HEK293 (cell line): Measurements from ENCODE around the gene CPLX1.

Source experiments
- CTCF ChIA-PET: fragments of 350-600 bp; formaldehyde crosslinking; extraction: SDS; loops from one replicate; lab custom pipeline; 2021; ENCODE audit warnings: antibody characterized with exemption; lab: Yijun Ruan, JAX
- POLR2A ChIA-PET: fragments of 300-600 bp; formaldehyde crosslinking; extraction: SDS; loops from one replicate; lab custom pipeline; 2020; ENCODE audit warnings: antibody characterized with exemption, inconsistent platforms; lab: Yijun Ruan, JAX
- H3K27ac ChIP-seq: fragments of 200-500 bp; sonication (Bioruptor generic); 2 replicates; pipeline ENCODE4 v1.5.1; 2014; ENCODE audit warnings: low read depth, low read length, control low read depth, inconsistent platforms; ENCODE audit errors: extremely low read depth
- H3K36me3 ChIP-seq, 2 experiments: fragments of 200-500 bp in 1 of 2; sonication (Bioruptor generic) in 1 of 2; 1 replicate in 1 of 2; 2 replicates in 1 of 2; pipeline ENCODE4 v1.5.1; 2014 to 2017; ENCODE audit warnings: inconsistent platforms in 2 of 2, low read length in 2 of 2; ENCODE audit not compliant: control insufficient read depth in 2 of 2, insufficient read depth in 1 of 2
- H3K4me1 ChIP-seq: fragments of 200-500 bp; sonication (Bioruptor generic); 2 replicates; pipeline ENCODE4 v1.5.1; 2014; ENCODE audit warnings: mild to moderate bottlenecking, low read length, inconsistent platforms; ENCODE audit not compliant: control insufficient read depth, insufficient read depth
- H3K4me3 ChIP-seq: 2 replicates; pipeline ENCODE4 v1.5.1; 2011; ENCODE audit warnings: low read depth, mild to moderate bottlenecking, control low read depth, low read length, moderate library complexity
- H3K9me3 ChIP-seq: fragments of 200-500 bp; sonication (Bioruptor generic); 2 replicates; pipeline ENCODE4 v1.5.1; 2014; ENCODE audit warnings: low read depth, low read length, inconsistent platforms; ENCODE audit not compliant: control insufficient read depth, insufficient read depth
- KLF10 ChIP-seq: fragments of 450-650 bp; IDR thresholded peaks from 2 replicates; pipeline ENCODE4 v1.5.1; 2018; ENCODE audit warnings: missing biosample characterization, mild to moderate bottlenecking, missing genetic modification characterization
- KLF16 ChIP-seq: fragments of 450-650 bp; formaldehyde crosslinking; IDR thresholded peaks from 2 replicates; pipeline ENCODE4 v1.5.1; 2017; ENCODE audit warnings: missing biosample characterization, missing genetic modification characterization
- KLF8 ChIP-seq: fragments of 450-650 bp; formaldehyde crosslinking; IDR thresholded peaks from 2 replicates; pipeline ENCODE4 v1.5.1; 2016; ENCODE audit warnings: missing biosample characterization, missing genetic modification characterization
- MYNN ChIP-seq: fragments of 450-650 bp; formaldehyde crosslinking; IDR thresholded peaks from 2 replicates; pipeline ENCODE4 v1.5.1; 2016; ENCODE audit warnings: missing biosample characterization, missing genetic modification characterization, borderline replicate concordance
- MZF1 ChIP-seq: fragments of 450-650 bp; formaldehyde crosslinking; IDR thresholded peaks from 2 replicates; pipeline ENCODE4 v1.5.1; 2017; ENCODE audit warnings: missing biosample characterization, missing genetic modification characterization, borderline replicate concordance
- OSR2 ChIP-seq: fragments of 450-650 bp; formaldehyde crosslinking; IDR thresholded peaks from 2 replicates; pipeline ENCODE4 v1.5.1; 2016; ENCODE audit warnings: missing biosample characterization, missing genetic modification characterization
- PRDM6 ChIP-seq: fragments of 450-650 bp; formaldehyde crosslinking; IDR thresholded peaks from 2 replicates; pipeline ENCODE4 v1.5.1; 2017; ENCODE audit warnings: missing biosample characterization, missing genetic modification characterization
- ZBTB26 ChIP-seq: fragments of 450-650 bp; formaldehyde crosslinking; optimal IDR thresholded peaks from 2 replicates; pipeline ENCODE3; 2016; ENCODE audit warnings: missing biosample characterization, mild to moderate bottlenecking, missing genetic modification characterization
- ZFP41 ChIP-seq: fragments of 450-650 bp; formaldehyde crosslinking; IDR thresholded peaks from 2 replicates; pipeline ENCODE4 v1.5.1; 2016; ENCODE audit warnings: missing biosample characterization, missing genetic modification characterization, borderline replicate concordance
- ZIC2 ChIP-seq: fragments of 450-650 bp; formaldehyde crosslinking; IDR thresholded peaks from 2 replicates; pipeline ENCODE4 v1.5.1; 2016; ENCODE audit warnings: missing biosample characterization, missing genetic modification characterization
- ZNF157 ChIP-seq: fragments of 450-650 bp; formaldehyde crosslinking; IDR thresholded peaks from 2 replicates; pipeline ENCODE4 v1.5.1; 2016; ENCODE audit warnings: missing biosample characterization, missing genetic modification characterization
- ZNF292 ChIP-seq: fragments of 450-650 bp; formaldehyde crosslinking; IDR thresholded peaks from 2 replicates; pipeline ENCODE4 v1.5.1; 2016; ENCODE audit warnings: low read depth, missing biosample characterization, missing genetic modification characterization, borderline replicate concordance
- ZNF362 ChIP-seq: fragments of 450-650 bp; formaldehyde crosslinking; IDR thresholded peaks from 2 replicates; pipeline ENCODE4 v1.5.1; 2016; ENCODE audit warnings: missing biosample characterization, missing genetic modification characterization
- ZNF391 ChIP-seq: fragments of 450-650 bp; formaldehyde crosslinking; IDR thresholded peaks from 2 replicates; pipeline ENCODE4 v1.5.1; 2016; ENCODE audit warnings: low read depth, missing biosample characterization, missing genetic modification characterization, borderline replicate concordance
- ZNF501 ChIP-seq: fragments of 450-650 bp; formaldehyde crosslinking; IDR thresholded peaks from 2 replicates; pipeline ENCODE4 v1.5.1; 2016; ENCODE audit warnings: missing biosample characterization, missing genetic modification characterization
- ZNF555 ChIP-seq: fragments of 450-650 bp; formaldehyde crosslinking; conservative IDR thresholded peaks from 2 replicates; pipeline ENCODE4 v1.5.1; 2017; ENCODE audit warnings: missing biosample characterization, mild to moderate bottlenecking, missing genetic modification characterization, inconsistent platforms
- ZNF701 ChIP-seq: fragments of 450-650 bp; formaldehyde crosslinking; IDR thresholded peaks from 2 replicates; pipeline ENCODE4 v1.5.1; 2016; ENCODE audit warnings: missing biosample characterization, missing genetic modification characterization
- ZNF707 ChIP-seq: fragments of 450-650 bp; formaldehyde crosslinking; IDR thresholded peaks from 2 replicates; pipeline ENCODE4 v1.5.1; 2016; ENCODE audit warnings: missing biosample characterization, missing genetic modification characterization
- ZNF747 ChIP-seq: fragments of 450-650 bp; formaldehyde crosslinking; IDR thresholded peaks from 2 replicates; pipeline ENCODE4 v1.5.1; 2016; ENCODE audit warnings: missing biosample characterization, missing genetic modification characterization

CPLX1 gene

GRCh38 chr4:850323-850945 lies 24.5 kb upstream of the CPLX1 start:
- no peak for TF ChIP-seq PRDM6
- TF ChIP-seq KLF8 = no peak
- TF ChIP-seq MYNN (tag by site-specific recombination) = no peak
- no peak for TF ChIP-seq ZNF391 (tag by site-specific recombination)
- TF ChIP-seq ZNF157 (tag by site-specific recombination) = no peak
- TF ChIP-seq ZNF747 = no peak
- TF ChIP-seq, all 188 proteins: peak for 0
- H3K4me3 ChIP-seq = no peak overlapping the region
- no peaks in the 10 kb centered on the region for H3K9me3 ChIP-seq
- ChIA-PET POLR2A (no interaction called here), CTCF (no interaction called here)
- peaks cover 0 to 28% of the 10 kb centered on the region in 2 experiments; a peak in 1 of 3 replicates for H3K36me3 ChIP-seq
- no peak overlapping the region for H3K27ac ChIP-seq
- H3K4me1 ChIP-seq = no peaks in the 10 kb centered on the region

GRCh38 chr4:849478-850175 lies 23.7 kb upstream of the CPLX1 start:
- Histone ChIP-seq H3K4me1 (no peaks in the 10 kb centered on the region), H3K36me3 (peaks cover 0 to 28% of the 10 kb centered on the region in 2 experiments; a peak in 1 of 3 replicates), H3K9me3 (no peaks in the 10 kb centered on the region), H3K4me3 (no peak overlapping the region), H3K27ac (no peak overlapping the region)
- no peak for TF ChIP-seq ZNF362 (tag by site-specific recombination)
- POLR2A ChIA-PET = no interaction called here
- CTCF ChIA-PET = no interaction called here

GRCh38 chr4:848803-849477 lies 23.0 kb upstream of the CPLX1 start:
- ChIA-PET CTCF (no interaction called here), POLR2A (interaction anchor here (0.6 kb wide), 1 partner anchor 288 kb away, joined by 4 read pairs; no protein-coding TSS in a partner anchor)
- no peaks in the 10 kb centered on the region for H3K4me1 ChIP-seq
- no peak overlapping the region for H3K4me3 ChIP-seq
- H3K27ac ChIP-seq = no peak overlapping the region
- no peaks in the 10 kb centered on the region for H3K9me3 ChIP-seq
- peaks cover 0 to 25% of the 10 kb centered on the region in 2 experiments; a peak in 1 of 3 replicates for H3K36me3 ChIP-seq
- TF ChIP-seq ZNF701 = no peak
- TF ChIP-seq KLF10 (tag by site-specific recombination) = no peak
- no peak for TF ChIP-seq ZFP41 (tag by site-specific recombination)
- TF ChIP-seq, all 188 proteins: peak for 0

- H3K4me3 ChIP-seq = no peak overlapping the region
- no peak overlapping the region for H3K27ac ChIP-seq
- no peaks in the 10 kb centered on the region for H3K9me3 ChIP-seq
- POLR2A ChIA-PET = interaction anchor here (1.1 kb wide), 1 partner anchor 18 kb away, joined by 4 read pairs; no protein-coding TSS in a partner anchor
- no peaks in the 10 kb centered on the region for H3K4me1 ChIP-seq
- CTCF ChIA-PET = no interaction called here
- no peak for TF ChIP-seq ZNF501 (tag by site-specific recombination)
- no peak for TF ChIP-seq ZNF292 (tag by site-specific recombination)
- no peak for TF ChIP-seq KLF16
- no peak for TF ChIP-seq ZIC2 (tag by site-specific recombination)
- TF ChIP-seq ZBTB26 (tag by site-specific recombination) = no peak
- no peak for TF ChIP-seq ZNF555
- TF ChIP-seq OSR2 (tag by site-specific recombination) = no peak
- no peak for TF ChIP-seq MZF1 (tag by site-specific recombination)
- TF ChIP-seq ZNF707 = no peak
- H3K36me3 ChIP-seq = peaks cover 0 to 25% of the 10 kb centered on the region in 2 experiments; a peak in 1 of 3 replicates
Measured at GRCh38 chr4:848307-848691, 22.4 kb upstream of the CPLX1 start.
